HG03066 (cell line): Measurements from ENCODE around the gene PTOV1.

ENCODE experiments used
- ATAC-seq: cut with Tn5 transposase; IDR thresholded peaks from one replicate; pipeline ENCODE4 v1.9.1; 2021; ENCODE audit warnings: low read depth; ENCODE audit not compliant: unreplicated experiment

Gene PTOV1

DNA sequence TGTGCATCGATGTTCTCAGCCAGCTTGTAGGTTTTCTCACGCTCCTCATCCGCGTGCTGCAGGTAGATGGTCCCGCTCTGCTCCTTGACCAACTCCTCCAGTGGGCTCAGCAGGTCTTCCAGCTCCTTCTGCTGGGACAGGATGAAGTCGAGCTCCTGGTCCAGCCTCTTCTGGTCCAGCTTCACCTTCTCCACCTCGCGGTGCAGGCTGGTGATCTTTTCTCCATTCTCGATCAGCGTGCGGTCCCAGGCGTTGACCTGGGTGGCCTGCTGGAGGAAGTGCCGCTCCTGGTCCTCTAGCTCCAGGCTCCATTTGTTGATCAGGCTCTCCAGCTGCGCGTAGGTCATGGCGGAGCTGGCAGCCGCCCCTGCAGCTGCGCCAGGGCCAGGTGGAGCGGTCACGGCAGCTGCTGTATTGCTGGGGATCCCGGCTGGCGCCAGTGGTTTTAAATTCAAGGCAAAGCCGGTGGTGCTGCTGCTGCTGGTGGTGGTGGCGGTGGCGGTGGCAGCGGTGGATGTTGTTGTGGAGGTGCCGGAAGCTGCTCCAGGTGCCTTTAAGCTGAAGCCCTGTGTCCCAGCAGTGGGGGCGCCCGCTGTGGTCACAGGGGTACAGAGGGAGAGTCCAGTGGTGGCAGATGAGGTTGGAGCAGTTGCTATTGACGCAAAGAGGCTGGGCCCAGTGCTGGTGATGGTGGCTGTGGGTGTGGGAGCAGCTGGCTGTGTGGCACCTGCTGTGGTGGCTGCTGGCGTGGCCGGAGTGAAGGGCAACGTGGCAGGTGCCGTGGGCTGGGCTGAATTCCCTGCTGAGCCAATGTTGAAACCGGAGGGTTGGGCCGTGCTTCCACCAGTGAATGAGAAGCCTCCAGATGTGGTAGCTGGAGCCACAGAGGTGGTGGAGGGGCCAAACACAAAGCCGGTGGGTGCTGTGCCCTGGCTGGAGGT is 57.8 kb downstream of the PTOV1 start:
- no peak for ATAC-seq

DNA sequence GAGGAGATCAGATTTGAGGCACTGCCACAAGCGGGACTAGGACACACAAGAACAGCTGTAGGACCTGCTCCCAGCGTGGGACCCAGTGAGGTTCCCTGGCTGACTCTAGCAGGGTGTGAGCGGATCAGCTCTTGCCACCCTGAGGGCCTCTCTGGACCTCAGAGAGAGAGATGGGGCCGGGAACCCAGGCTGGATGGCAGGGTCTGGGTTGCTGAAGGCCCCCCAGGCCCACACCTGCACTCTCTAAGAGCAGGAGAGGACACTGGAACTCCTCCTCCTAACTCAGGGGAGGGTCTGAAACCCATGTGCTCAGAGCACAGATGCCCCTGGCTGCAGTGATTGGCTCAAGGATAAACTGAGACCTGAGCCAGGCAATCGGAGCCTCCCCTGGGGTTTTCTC is 59.2 kb downstream of the PTOV1 start:
- ATAC-seq, result no peak
